Measurements from ENCODE around the gene MED9.

DNA sequence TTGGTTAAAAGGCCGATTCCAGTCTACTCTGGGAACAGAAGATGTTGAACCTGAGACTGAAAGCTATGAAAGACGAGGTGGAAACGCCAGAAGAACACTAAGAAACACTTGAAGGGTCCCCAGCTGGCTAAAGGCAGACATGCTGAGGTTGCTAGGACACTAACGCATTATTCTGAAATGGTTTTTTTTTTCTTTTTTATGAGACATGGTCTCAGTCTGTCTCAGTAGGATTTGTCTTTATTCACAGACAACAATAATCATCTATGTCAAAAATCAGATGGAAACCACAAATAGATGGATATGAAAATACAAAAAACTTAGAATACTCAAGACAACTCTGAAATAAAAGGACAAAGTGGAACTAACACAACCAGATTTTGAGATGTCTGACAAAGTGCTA is 54.4 kb downstream of the MED9 start:
- TF ChIP-seq, protein P1, sequence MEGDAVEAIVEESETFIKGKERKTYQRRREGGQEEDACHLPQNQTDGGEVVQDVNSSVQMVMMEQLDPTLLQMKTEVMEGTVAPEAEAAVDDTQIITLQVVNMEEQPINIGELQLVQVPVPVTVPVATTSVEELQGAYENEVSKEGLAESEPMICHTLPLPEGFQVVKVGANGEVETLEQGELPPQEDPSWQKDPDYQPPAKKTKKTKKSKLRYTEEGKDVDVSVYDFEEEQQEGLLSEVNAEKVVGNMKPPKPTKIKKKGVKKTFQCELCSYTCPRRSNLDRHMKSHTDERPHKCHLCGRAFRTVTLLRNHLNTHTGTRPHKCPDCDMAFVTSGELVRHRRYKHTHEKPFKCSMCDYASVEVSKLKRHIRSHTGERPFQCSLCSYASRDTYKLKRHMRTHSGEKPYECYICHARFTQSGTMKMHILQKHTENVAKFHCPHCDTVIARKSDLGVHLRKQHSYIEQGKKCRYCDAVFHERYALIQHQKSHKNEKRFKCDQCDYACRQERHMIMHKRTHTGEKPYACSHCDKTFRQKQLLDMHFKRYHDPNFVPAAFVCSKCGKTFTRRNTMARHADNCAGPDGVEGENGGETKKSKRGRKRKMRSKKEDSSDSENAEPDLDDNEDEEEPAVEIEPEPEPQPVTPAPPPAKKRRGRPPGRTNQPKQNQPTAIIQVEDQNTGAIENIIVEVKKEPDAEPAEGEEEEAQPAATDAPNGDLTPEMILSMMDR (IDR thresholded peaks at IDR 0.05 in 2 of 3, conservative IDR thresholded peaks at IDR 0.05 in 1 of 3; ENCODE audit: control insufficient read depth in 2 of 3, extremely low read depth in 1 of 3, insufficient read depth in 1 of 3, low read depth in 3 of 3, low read length in 3 of 3) = no peak
- TF ChIP-seq BCL11A (IDR thresholded peaks at IDR 0.05; ENCODE audit: low read depth, low read length) (no peak), CREB1 (IDR thresholded peaks at IDR 0.05; ENCODE audit: low read depth) (no peak), TCF12 (IDR thresholded peaks at IDR 0.05; ENCODE audit: low read depth, low read length) (no peak), MXI1 (IDR thresholded peaks at IDR 0.05; ENCODE audit: low read depth, low read length) (no peak), TBL1XR1 (IDR thresholded peaks at IDR 0.05; ENCODE audit: low read depth, low read length) (no peak), SP1 (IDR thresholded peaks at IDR 0.05; ENCODE audit: low read depth, low read length) (no peak), HDAC2 (IDR thresholded peaks at IDR 0.05) (no peak), HDGF (IDR thresholded peaks at IDR 0.05) (no peak), CBX5 (IDR thresholded peaks at IDR 0.05; ENCODE audit: low read depth) (no peak), EZH2 (IDR thresholded peaks at IDR 0.05; ENCODE audit: borderline replicate concordance, control insufficient read depth, low read depth, low read length) (no peak), SIN3A (IDR thresholded peaks at IDR 0.05; ENCODE audit: low read depth, low read length) (no peak)
